SK-N-MC (cell line): Measurements from ENCODE around the gene ABCC1.

Source experiments
- DNase-seq: peaks from one replicate; pipeline ENCODE4 v3.0.0-alpha.2; 2011; ENCODE audit warnings: low read depth, low spot score
- H3K27ac ChIP-seq: fragments of 200-600 bp; sonication (generic); 2 replicates; pipeline ENCODE4 v1.5.1; 2016; ENCODE audit warnings: mixed run types
- H3K36me3 ChIP-seq: fragments of 200-600 bp; sonication (generic); 2 replicates; pipeline ENCODE4 v1.6.1; 2017; ENCODE audit warnings: antibody characterized with exemption, low read length, mixed read lengths; ENCODE audit not compliant: insufficient read depth
- H3K4me3 ChIP-seq: fragments of 200-600 bp; sonication (generic); 2 replicates; pipeline ENCODE4 v1.5.1; 2016
- H3K9ac ChIP-seq: fragments of 200-600 bp; sonication (generic); 2 replicates; pipeline ENCODE4 v1.8.0; 2017; ENCODE audit warnings: mixed run types, mixed read lengths; ENCODE audit not compliant: insufficient read length
- H3K9me3 ChIP-seq: fragments of 200-600 bp; sonication (generic); 2 replicates; pipeline ENCODE4 v1.6.1; 2017; ENCODE audit warnings: low read depth, mild to moderate bottlenecking, antibody characterized with exemption, low read length, moderate library complexity, mixed read lengths
- EZH2 ChIP-seq: fragments of 200-600 bp; sonication (generic); IDR thresholded peaks from one replicate; pipeline ENCODE4 v1.6.1; 2017; ENCODE audit warnings: antibody characterized with exemption
- FOXP2 ChIP-seq: optimal IDR thresholded peaks from 2 replicates; pipeline ENCODE3; 2011; ENCODE audit warnings: mild to moderate bottlenecking, moderate library complexity; ENCODE audit not compliant: insufficient read depth; ENCODE audit errors: extremely low read length, control extremely low read depth
- POLR2AphosphoS5 ChIP-seq: IDR thresholded peaks from 2 replicates; pipeline ENCODE4 v1.6.1; 2012; ENCODE audit warnings: mild to moderate bottlenecking, low read depth, low read length, borderline replicate concordance

The ABCC1 gene

GRCh38 chr16:16051132-16051531 is 101.7 kb downstream of the ABCC1 start:
- Histone ChIP-seq H3K9ac (no peak overlapping the region), H3K36me3 (peaks cover 31% of the 10 kb centered on the region; the same call in 1 of the 2 replicates), H3K4me3 (no peak overlapping the region), H3K9me3 (no peaks in the 10 kb centered on the region), H3K27ac (no peak overlapping the region)
- TF ChIP-seq FOXP2 (no peak), POLR2AphosphoS5 (no peak), EZH2 (no peak)
- DNase-seq: no peak

GRCh38 chr16:16052916-16053315 is 103.5 kb downstream of the ABCC1 start:
- H3K9me3 ChIP-seq: no peaks in the 10 kb centered on the region
- no peak for DNase-seq
- H3K36me3 ChIP-seq: peaks cover 18% of the 10 kb centered on the region; the same call in 1 of the 2 replicates
- no peak overlapping the region for H3K9ac ChIP-seq
- H3K4me3 ChIP-seq: no peak overlapping the region
- H3K27ac ChIP-seq: no peak overlapping the region
- no peak for TF ChIP-seq POLR2AphosphoS5
- TF ChIP-seq EZH2: no peak
- no peak for TF ChIP-seq FOXP2

- no peak for DNase-seq
- Histone ChIP-seq H3K36me3 (no peaks in the 10 kb centered on the region; the same call in 1 of the 2 replicates), H3K9me3 (no peaks in the 10 kb centered on the region), H3K27ac (no peak overlapping the region), H3K9ac (no peak overlapping the region), H3K4me3 (no peak overlapping the region)
- no peak for TF ChIP-seq EZH2
- no peak for TF ChIP-seq POLR2AphosphoS5
- TF ChIP-seq FOXP2: no peak
Observed at GRCh38 chr16:16057102-16057501, 107.7 kb downstream of the ABCC1 start.

DNA sequence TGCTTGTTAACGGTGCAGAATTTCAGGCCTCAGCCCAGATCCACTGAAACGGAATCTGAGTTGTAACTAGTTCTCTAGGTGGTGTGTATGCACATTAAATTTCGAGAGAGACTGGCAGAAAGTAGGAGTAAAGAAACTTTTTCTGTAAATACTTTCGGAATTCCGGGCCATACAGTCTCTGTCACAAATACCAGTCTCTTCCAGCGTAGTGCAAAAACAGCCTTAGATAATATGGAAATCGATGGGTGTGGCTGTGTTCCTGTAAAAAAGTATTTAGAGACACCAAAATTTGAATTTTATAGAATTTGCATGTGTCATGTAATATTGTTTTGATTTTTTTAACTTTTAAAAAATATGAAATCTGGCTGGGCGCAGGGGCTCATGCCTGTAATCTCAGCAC is 109.7 kb downstream of the ABCC1 start:
- DNase-seq: no peak
- Histone ChIP-seq H3K9ac (no peak overlapping the region), H3K27ac (no peak overlapping the region), H3K4me3 (no peak overlapping the region), H3K9me3 (no peaks in the 10 kb centered on the region), H3K36me3 (no peaks in the 10 kb centered on the region; the same call in 1 of the 2 replicates)
- TF ChIP-seq FOXP2 (no peak), POLR2AphosphoS5 (no peak), EZH2 (no peak)

DNA sequence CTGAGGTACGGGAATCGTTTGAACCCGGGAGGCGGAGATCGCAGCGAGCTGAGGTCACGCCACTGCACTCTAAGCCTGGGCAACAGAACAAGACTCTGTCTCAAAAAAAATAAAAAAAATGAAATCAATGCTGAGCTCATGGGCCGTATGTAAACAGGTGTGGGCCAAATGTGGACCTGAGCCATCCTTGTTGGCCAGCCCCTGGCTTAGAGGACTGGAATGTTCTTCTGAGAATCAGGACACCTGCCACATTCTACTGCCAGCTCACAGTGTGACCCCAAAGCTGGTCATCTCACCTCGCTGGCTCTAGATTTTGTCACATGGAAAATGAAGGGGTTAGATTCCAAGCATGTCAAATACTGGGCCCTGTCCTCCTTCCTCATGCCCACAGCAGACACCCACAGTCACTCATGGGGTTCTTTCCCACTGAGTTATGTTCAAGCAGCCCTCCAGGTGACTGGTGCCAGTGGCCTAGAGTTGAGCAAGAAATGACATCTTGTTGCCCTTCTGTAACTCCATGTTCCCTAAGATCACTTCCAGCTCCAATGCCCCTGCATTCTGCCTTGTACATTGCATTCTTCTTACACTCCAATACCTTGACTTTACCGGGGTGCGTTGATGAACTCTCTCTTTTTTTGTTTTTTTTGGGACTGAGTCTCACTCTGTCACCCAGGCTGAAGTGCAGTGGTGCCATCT is 110.6 kb downstream of the ABCC1 start:
- no peaks in the 10 kb centered on the region; the same call in 1 of the 2 replicates for H3K36me3 ChIP-seq

GRCh38 chr16:16062023-16062937 is 112.9 kb downstream of the ABCC1 start:
- Histone ChIP-seq H3K27ac (no peak overlapping the region), H3K4me3 (no peak overlapping the region), H3K9ac (no peak overlapping the region), H3K9me3 (no peaks in the 10 kb centered on the region), H3K36me3 (no peaks in the 10 kb centered on the region; the same call in 1 of the 2 replicates)
- no peak for DNase-seq
- TF ChIP-seq EZH2: no peak
- no peak for TF ChIP-seq POLR2AphosphoS5
- no peak for TF ChIP-seq FOXP2

More for the DNA sequence above, 110.6 kb downstream of the ABCC1 start:
- DNase-seq: no peak
- TF ChIP-seq EZH2 (no peak), POLR2AphosphoS5 (no peak), FOXP2 (no peak)
- H3K9me3 ChIP-seq: no peaks in the 10 kb centered on the region
- H3K27ac ChIP-seq: no peak overlapping the region
- H3K9ac ChIP-seq: no peak overlapping the region
- no peak overlapping the region for H3K4me3 ChIP-seq

DNA sequence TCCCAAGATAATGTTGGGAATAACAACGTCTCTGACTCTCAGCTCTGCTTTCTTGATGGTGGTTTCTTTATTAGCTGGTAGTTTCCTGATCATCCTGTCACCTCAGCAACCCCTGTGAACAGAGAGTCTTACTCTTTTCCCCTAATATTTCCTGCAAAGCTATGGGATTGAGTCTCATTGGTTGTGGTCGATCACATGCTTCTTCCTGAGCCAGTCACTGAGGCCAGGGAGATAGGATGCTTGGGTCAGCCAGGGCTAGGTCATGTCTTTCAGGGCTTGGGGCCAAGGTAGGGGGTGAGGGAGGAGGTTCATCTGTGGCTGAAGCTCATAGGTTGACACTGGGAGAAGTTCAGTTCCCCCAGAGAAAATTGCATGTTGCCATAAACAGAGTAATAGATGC is 114.3 kb downstream of the ABCC1 start:
- Histone ChIP-seq H3K4me3 (no peak overlapping the region), H3K27ac (no peak overlapping the region), H3K36me3 (no peaks in the 10 kb centered on the region; the same call in 1 of the 2 replicates), H3K9ac (no peak overlapping the region), H3K9me3 (no peaks in the 10 kb centered on the region)
- DNase-seq: no peak
- TF ChIP-seq FOXP2 (no peak), POLR2AphosphoS5 (no peak), EZH2 (no peak)

DNA sequence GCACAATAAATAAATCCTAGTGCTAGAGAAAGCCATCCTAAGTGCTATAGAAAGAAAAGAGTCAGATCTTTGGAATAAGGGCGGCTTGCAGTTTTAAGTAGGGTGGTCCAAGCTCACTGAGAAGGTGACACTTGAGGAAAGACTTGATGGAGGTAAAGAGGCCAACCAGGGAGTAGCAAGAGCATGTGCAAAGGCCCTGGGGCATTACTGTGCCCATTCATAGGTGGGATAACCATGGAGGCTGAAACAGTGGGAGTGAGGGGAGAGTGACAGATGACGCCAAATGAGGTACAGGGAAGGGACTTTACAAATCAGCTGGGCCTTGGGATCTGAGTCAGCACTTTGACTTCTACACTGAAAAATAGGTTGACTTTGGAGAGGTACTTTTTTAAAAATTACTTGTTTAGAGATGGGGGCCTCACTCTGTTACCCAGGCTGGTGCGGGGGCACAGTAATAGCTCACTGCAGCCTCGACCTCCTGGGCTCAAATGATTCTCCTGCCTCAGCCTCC is 115.5 kb downstream of the ABCC1 start:
- Histone ChIP-seq H3K36me3 (no peaks in the 10 kb centered on the region; the same call in 1 of the 2 replicates), H3K4me3 (no peak overlapping the region), H3K27ac (no peak overlapping the region), H3K9ac (no peak overlapping the region), H3K9me3 (no peaks in the 10 kb centered on the region)
- no peak for TF ChIP-seq EZH2
- no peak for TF ChIP-seq POLR2AphosphoS5
- TF ChIP-seq FOXP2: no peak
- DNase-seq: no peak
